ENCODE measurements around the gene CEMIP2.
"Not testable (repeated sequence)": the region's sequence is repeated elsewhere in the genome, so short reads cannot be mapped to it uniquely, and the experiment has no call there.

Gene CEMIP2

GRCh38 chr9:71704796-71705195, 63.5 kb downstream of the CEMIP2 start:
- no peak for DNase-seq

GRCh38 chr9:71703172-71703872, 65.0 kb downstream of the CEMIP2 start:
- no peak for DNase-seq

- DNase-seq, result no peak
Measured at GRCh38 chr9:71697882-71698281, 70.4 kb downstream of the CEMIP2 start.

- DNase-seq, result no peak
Measured at GRCh38 chr9:71694332-71694731, 74.0 kb downstream of the CEMIP2 start.

- no peak for DNase-seq
Measured at GRCh38 chr9:71693607-71694006, 74.7 kb downstream of the CEMIP2 start.

GRCh38 chr9:71692337-71692736, 76.0 kb downstream of the CEMIP2 start:
- peak; percentile 6 for DNase-seq

GRCh38 chr9:71691576-71691975, 76.7 kb downstream of the CEMIP2 start:
- not testable (repeated sequence) for DNase-seq

- no peak for DNase-seq
Measured at GRCh38 chr9:71690689-71691435, 77.5 kb downstream of the CEMIP2 start.

GRCh38 chr9:71690063-71690688, 78.1 kb downstream of the CEMIP2 start:
- DNase-seq, result no peak

- no peak for DNase-seq
Measured at GRCh38 chr9:71687676-71688075, 80.6 kb downstream of the CEMIP2 start.

GRCh38 chr9:71685988-71686387, 82.3 kb downstream of the CEMIP2 start:
- no peak for DNase-seq

- no peak for DNase-seq
Measured at GRCh38 chr9:71685394-71685793, 82.9 kb downstream of the CEMIP2 start.

GRCh38 chr9:71684566-71684965, 83.7 kb downstream of the CEMIP2 start:
- DNase-seq, result no peak

GRCh38 chr9:71683598-71684235, 84.6 kb downstream of the CEMIP2 start:
- no peak for DNase-seq

- DNase-seq, result no peak
Measured at GRCh38 chr9:71681708-71682272, 86.5 kb downstream of the CEMIP2 start.

GRCh38 chr9:71681104-71681707, 87.1 kb downstream of the CEMIP2 start:
- DNase-seq, result no peak

- peak; percentile 7 for DNase-seq
Measured at GRCh38 chr9:71680189-71680980, 87.9 kb downstream of the CEMIP2 start.

GRCh38 chr9:71678999-71679398, 89.3 kb downstream of the CEMIP2 start:
- DNase-seq, result no peak

GRCh38 chr9:71677209-71677608, 91.1 kb downstream of the CEMIP2 start:
- no peak for DNase-seq

- no peak for DNase-seq
Measured at GRCh38 chr9:71676460-71676859, 91.9 kb downstream of the CEMIP2 start.

- DNase-seq, result no peak
Measured at GRCh38 chr9:71675857-71676165, 92.5 kb downstream of the CEMIP2 start.
